CD4-positive, alpha-beta T cell treated with Interferon alpha-2 for 1 hour (primary cell): ENCODE measurements around the gene GIMAP8.
"Not testable (repeated sequence)": the region's sequence is repeated elsewhere in the genome, so short reads cannot be mapped to it uniquely, and the experiment has no call there.

ENCODE experiments used
- DNase-seq, 2 donors: peaks; one replicate each; pipeline ENCODE4 v3.0.0-alpha.2; 2020 to 2022

Gene GIMAP8

DNA sequence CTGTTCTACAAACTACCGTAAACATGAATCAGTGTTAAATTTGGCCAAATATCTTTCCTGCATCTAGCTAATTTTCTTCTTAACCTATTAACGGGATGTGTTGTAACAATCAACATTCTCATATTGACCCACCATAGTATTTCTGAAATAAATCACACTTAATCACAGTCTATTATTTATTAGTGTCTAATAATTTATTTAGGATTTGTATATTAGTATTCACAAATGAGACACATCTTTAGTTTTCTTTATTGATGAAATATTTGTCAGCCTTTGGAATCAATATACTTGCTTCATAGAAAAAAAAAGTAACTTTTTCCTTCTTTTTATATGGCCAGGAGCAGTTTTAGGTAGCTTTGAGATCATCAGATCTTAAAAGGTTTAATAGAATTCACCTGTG is 68.9 kb downstream of the GIMAP8 start:
- no peak for DNase-seq

DNA sequence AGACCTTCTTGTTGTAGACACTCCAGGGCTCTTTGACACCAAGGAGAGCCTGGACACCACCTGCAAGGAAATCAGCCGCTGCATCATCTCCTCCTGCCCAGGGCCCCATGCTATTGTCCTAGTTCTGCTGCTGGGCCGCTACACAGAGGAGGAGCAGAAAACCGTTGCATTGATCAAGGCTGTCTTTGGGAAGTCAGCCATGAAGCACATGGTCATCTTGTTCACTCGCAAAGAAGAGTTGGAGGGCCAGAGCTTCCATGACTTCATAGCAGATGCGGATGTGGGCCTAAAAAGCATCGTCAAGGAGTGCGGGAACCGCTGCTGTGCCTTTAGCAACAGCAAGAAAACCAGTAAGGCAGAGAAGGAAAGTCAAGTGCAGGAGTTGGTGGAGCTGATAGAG is 69.7 kb downstream of the GIMAP8 start:
- peak in 1 of 2 donors; percentile 47 for DNase-seq

DNA sequence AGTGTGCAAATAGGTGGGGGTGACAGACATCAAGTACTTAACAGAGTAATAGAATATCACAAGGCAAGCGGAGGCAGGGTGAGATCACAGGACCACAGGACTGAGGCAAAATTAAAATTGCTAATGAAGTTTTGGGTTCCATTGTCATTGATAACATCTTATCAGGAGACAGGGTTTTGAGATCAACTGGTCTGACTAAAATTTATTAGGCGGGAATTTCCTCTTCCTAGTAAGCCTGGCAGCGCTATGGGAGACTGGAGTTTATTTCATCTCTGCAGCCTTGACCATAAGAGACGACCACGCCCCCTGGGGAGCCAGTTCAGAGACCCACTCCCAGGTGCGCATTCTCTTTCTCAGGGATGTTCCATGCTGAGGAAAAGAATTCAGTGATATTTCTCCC is 72.5 kb downstream of the GIMAP8 start:
- not testable (repeated sequence) for DNase-seq

DNA sequence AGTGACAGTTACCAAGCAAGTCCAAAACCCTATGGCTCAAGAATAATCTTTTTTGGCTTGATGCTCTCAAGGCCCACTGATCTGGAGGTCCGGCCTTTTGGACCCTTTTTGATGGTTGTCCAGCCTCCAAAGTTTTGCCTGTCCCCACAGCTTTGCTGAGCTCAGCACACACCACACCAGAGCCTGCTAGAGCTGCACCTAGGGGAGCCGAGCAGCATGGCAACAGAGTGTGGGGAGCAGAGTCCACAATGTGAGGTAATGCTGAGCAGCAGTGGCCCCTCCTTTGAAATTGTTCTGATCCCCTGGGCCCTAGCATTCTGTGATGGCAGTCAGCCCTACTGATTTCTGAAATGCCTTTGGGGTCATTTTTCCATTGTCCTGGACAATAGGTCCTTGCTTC is 73.6 kb downstream of the GIMAP8 start:
- no peak for DNase-seq
